ENCODE results near the gene TCHP.

- TF ChIP-seq CTCF (IDR thresholded peaks at IDR 0.05; ENCODE audit: borderline replicate concordance, extremely low read depth, low read length, poor library complexity, severe bottlenecking): no peak
- no peak for TF ChIP-seq EZH2 (IDR thresholded peaks at IDR 0.05; ENCODE audit: borderline replicate concordance, low read depth, low read length, severe bottlenecking)
Observed at GRCh38 chr12:109926016-109926415, 25.9 kb downstream of the TCHP start.
